H1 (cell line): ENCODE measurements around the gene BTBD9. TPM values are rescaled to one million over a fixed set of nuclear protein-coding genes. Genes with fewer than 3 reads are reported as not detected.

Experiments used
- E2F6 ChIP-seq: IDR thresholded peaks from 2 replicates; pipeline ENCODE4 v1.6.1; 2012; ENCODE audit warnings: inconsistent platforms
- polyA plus RNA-seq, 7 experiments: library from polyadenylated mRNA; depleted of rRNA in 3 of 7; stranded (reverse) in 5 of 7; unstranded in 2 of 7; fragments of >200 nt in 5 of 7; fragments of 200-250 nt in 2 of 7; gene quantifications; 1 replicate in 5 of 7; 2 replicates in 1 of 7; 4 replicates in 1 of 7; pipeline versions ENCODE4 v1.2.1 to v1.2.3, GENCODE V29; 2011 to 2013; ENCODE audit warnings: missing spikeins in 2 of 7, mixed read lengths in 2 of 7
- total RNA-seq: library from RNA; stranded (reverse); fragmentation: NEBNext Ultra II Directional; extraction: Animal tissue kit (Norgen Biotek cat#: 25700); gene quantifications from 2 replicates; pipeline ENCODE4 v1.2.1, GENCODE V29; 2021
- TF ChIP-seq, protein P1 (sequence below): fragments of 300-600 bp; sonication (generic); IDR thresholded peaks from 2 replicates; pipeline ENCODE4 v1.7.1; 2012; ENCODE audit warnings: low read length, moderate library complexity, mild to moderate bottlenecking, inconsistent platforms; ENCODE audit not compliant: insufficient replicate concordance
- TF ChIP-seq, protein P2 (sequence below): IDR thresholded peaks from 2 replicates; pipeline ENCODE4 v1.6.1; 2011; ENCODE audit warnings: low read depth, mild to moderate bottlenecking, low read length; ENCODE audit not compliant: insufficient read depth

Gene BTBD9
- total and polyA plus RNA-seq, 2 of the 8 experiments (the other 6 are each of a cell fraction or from before 2014, with no cell fraction given), result 0.92 to 4.1 TPM

DNA sequence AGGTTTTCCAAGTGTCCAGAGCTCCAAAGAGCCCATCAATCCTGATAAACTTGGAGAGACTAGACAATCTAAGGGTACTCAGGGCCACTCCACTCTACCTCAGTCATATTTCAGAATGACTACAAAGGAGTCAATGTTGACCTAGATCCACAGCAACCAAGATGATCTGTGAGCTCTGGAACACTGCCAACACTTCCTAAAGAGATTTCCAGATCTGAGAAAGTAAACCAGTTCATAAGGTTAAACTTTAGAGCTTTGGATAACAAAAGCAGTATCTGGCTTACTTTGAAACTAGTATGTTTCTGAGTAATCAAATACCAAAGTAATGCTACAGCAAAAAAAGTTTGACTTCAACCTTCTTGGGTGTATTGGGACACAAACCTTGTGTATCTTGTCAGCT is 122.7 kb downstream of the BTBD9 start (continued):
- TF ChIP-seq, protein P1, sequence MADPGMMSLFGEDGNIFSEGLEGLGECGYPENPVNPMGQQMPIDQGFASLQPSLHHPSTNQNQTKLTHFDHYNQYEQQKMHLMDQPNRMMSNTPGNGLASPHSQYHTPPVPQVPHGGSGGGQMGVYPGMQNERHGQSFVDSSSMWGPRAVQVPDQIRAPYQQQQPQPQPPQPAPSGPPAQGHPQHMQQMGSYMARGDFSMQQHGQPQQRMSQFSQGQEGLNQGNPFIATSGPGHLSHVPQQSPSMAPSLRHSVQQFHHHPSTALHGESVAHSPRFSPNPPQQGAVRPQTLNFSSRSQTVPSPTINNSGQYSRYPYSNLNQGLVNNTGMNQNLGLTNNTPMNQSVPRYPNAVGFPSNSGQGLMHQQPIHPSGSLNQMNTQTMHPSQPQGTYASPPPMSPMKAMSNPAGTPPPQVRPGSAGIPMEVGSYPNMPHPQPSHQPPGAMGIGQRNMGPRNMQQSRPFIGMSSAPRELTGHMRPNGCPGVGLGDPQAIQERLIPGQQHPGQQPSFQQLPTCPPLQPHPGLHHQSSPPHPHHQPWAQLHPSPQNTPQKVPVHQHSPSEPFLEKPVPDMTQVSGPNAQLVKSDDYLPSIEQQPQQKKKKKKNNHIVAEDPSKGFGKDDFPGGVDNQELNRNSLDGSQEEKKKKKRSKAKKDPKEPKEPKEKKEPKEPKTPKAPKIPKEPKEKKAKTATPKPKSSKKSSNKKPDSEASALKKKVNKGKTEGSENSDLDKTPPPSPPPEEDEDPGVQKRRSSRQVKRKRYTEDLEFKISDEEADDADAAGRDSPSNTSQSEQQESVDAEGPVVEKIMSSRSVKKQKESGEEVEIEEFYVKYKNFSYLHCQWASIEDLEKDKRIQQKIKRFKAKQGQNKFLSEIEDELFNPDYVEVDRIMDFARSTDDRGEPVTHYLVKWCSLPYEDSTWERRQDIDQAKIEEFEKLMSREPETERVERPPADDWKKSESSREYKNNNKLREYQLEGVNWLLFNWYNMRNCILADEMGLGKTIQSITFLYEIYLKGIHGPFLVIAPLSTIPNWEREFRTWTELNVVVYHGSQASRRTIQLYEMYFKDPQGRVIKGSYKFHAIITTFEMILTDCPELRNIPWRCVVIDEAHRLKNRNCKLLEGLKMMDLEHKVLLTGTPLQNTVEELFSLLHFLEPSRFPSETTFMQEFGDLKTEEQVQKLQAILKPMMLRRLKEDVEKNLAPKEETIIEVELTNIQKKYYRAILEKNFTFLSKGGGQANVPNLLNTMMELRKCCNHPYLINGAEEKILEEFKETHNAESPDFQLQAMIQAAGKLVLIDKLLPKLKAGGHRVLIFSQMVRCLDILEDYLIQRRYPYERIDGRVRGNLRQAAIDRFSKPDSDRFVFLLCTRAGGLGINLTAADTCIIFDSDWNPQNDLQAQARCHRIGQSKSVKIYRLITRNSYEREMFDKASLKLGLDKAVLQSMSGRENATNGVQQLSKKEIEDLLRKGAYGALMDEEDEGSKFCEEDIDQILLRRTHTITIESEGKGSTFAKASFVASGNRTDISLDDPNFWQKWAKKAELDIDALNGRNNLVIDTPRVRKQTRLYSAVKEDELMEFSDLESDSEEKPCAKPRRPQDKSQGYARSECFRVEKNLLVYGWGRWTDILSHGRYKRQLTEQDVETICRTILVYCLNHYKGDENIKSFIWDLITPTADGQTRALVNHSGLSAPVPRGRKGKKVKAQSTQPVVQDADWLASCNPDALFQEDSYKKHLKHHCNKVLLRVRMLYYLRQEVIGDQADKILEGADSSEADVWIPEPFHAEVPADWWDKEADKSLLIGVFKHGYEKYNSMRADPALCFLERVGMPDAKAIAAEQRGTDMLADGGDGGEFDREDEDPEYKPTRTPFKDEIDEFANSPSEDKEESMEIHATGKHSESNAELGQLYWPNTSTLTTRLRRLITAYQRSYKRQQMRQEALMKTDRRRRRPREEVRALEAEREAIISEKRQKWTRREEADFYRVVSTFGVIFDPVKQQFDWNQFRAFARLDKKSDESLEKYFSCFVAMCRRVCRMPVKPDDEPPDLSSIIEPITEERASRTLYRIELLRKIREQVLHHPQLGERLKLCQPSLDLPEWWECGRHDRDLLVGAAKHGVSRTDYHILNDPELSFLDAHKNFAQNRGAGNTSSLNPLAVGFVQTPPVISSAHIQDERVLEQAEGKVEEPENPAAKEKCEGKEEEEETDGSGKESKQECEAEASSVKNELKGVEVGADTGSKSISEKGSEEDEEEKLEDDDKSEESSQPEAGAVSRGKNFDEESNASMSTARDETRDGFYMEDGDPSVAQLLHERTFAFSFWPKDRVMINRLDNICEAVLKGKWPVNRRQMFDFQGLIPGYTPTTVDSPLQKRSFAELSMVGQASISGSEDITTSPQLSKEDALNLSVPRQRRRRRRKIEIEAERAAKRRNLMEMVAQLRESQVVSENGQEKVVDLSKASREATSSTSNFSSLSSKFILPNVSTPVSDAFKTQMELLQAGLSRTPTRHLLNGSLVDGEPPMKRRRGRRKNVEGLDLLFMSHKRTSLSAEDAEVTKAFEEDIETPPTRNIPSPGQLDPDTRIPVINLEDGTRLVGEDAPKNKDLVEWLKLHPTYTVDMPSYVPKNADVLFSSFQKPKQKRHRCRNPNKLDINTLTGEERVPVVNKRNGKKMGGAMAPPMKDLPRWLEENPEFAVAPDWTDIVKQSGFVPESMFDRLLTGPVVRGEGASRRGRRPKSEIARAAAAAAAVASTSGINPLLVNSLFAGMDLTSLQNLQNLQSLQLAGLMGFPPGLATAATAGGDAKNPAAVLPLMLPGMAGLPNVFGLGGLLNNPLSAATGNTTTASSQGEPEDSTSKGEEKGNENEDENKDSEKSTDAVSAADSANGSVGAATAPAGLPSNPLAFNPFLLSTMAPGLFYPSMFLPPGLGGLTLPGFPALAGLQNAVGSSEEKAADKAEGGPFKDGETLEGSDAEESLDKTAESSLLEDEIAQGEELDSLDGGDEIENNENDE, result no peak
- TF ChIP-seq E2F6, result no peak
- TF ChIP-seq, protein P2, sequence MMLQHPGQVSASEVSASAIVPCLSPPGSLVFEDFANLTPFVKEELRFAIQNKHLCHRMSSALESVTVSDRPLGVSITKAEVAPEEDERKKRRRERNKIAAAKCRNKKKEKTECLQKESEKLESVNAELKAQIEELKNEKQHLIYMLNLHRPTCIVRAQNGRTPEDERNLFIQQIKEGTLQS, result no peak
